ENCODE data around the gene AANAT.

- TF ChIP-seq EZH2 (IDR thresholded peaks at IDR 0.05) (no peak), EZH2phosphoT487 (IDR thresholded peaks at IDR 0.05; ENCODE audit: borderline replicate concordance) (no peak), CTCF (IDR thresholded peaks at IDR 0.05 in 2 of 3, conservative IDR thresholded peaks at IDR 0.05 in 1 of 3; ENCODE audit: borderline replicate concordance in 1 of 3, insufficient read depth in 1 of 3, low read depth in 2 of 3, low read length in 2 of 3) (no peak), ZFX (IDR thresholded peaks at IDR 0.05) (no peak), REST (IDR thresholded peaks at IDR 0.05; ENCODE audit: low read depth) (no peak), SIN3A (IDR thresholded peaks at IDR 0.05; ENCODE audit: low read depth) (no peak)
- TF ChIP-seq, protein P1, sequence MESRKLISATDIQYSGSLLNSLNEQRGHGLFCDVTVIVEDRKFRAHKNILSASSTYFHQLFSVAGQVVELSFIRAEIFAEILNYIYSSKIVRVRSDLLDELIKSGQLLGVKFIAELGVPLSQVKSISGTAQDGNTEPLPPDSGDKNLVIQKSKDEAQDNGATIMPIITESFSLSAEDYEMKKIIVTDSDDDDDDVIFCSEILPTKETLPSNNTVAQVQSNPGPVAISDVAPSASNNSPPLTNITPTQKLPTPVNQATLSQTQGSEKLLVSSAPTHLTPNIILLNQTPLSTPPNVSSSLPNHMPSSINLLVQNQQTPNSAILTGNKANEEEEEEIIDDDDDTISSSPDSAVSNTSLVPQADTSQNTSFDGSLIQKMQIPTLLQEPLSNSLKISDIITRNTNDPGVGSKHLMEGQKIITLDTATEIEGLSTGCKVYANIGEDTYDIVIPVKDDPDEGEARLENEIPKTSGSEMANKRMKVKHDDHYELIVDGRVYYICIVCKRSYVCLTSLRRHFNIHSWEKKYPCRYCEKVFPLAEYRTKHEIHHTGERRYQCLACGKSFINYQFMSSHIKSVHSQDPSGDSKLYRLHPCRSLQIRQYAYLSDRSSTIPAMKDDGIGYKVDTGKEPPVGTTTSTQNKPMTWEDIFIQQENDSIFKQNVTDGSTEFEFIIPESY (IDR thresholded peaks at IDR 0.05; ENCODE audit: extremely low read depth, insufficient replicate concordance, low read length) = no peak
Measured at GRCh38 chr17:76492123-76492988, 25.0 kb downstream of the AANAT start.
